Heart left ventricle (tissue), 13 donors: Measurements from ENCODE around the gene COL27A1.

Source experiments
- CTCF ChIP-seq, 12 donors: fragments of 200-600 bp; sonication (generic) in 4 of 12; IDR thresholded peaks; one replicate each; pipeline versions ENCODE4 v1.5.0 to v1.8.0; 2018 to 2022; ENCODE audit warnings: antibody characterized with exemption in 12 of 12, mild to moderate bottlenecking in 5 of 12
- POLR2A ChIP-seq, 2 donors: fragments of 450-650 bp; IDR thresholded peaks; one replicate each; pipeline ENCODE4 v1.6.1; 2017; ENCODE audit warnings: antibody characterized with exemption in 2 of 2, mild to moderate bottlenecking in 2 of 2, moderate library complexity in 2 of 2
- donor health status: ischemic (EF 13 %, LVEDD 7.1; RV severe dilation, severe dysfunction).
- donor health status: DM: no; HTN: yes; CAD: no.
- donor health status: DM: no; HTN: no; CAD: no.
- donor health status: ischemic (EF 25% LVEDD 6.9; RV normal size, moderate dysfunction).
- donor health status: ischemic (EF 25% LVEDD 5.7; RV mildly dilated, moderate dysfunction).
- donor health status: ischemic (EF 35%, LVEDD 5.7; RV mildly dilated, moderate dysfunction).
- donor health status: nonischemic (EF 11% LVEDD 7.7; RV severe dilation, severe dysfunction).
- donor health status: DM: yes; HTN: yes; CAD: no.
- donor health status: PGD.
- donor health status: ischemic (EF 29% LVEDD 5.4; RV normal size, mild dysfunction).
- donor health status: nonischemic (EF 23%, LVEDD 6.1; RV moderate dilation, normal function).

- TF ChIP-seq CTCF (IDR thresholded peaks at IDR 0.05): no peak
- no peak for TF ChIP-seq POLR2A (IDR thresholded peaks at IDR 0.05)
Measured at GRCh38 chr9:114281473-114282103, 126.3 kb downstream of the COL27A1 start.
